ENCODE data around the gene ANXA2R. TPM values are rescaled to one million over a fixed set of nuclear protein-coding genes. Genes with fewer than 3 reads are reported as not detected.

ANXA2R gene
- polyA plus RNA-seq, 1 experiment: 0.74 TPM

DNA sequence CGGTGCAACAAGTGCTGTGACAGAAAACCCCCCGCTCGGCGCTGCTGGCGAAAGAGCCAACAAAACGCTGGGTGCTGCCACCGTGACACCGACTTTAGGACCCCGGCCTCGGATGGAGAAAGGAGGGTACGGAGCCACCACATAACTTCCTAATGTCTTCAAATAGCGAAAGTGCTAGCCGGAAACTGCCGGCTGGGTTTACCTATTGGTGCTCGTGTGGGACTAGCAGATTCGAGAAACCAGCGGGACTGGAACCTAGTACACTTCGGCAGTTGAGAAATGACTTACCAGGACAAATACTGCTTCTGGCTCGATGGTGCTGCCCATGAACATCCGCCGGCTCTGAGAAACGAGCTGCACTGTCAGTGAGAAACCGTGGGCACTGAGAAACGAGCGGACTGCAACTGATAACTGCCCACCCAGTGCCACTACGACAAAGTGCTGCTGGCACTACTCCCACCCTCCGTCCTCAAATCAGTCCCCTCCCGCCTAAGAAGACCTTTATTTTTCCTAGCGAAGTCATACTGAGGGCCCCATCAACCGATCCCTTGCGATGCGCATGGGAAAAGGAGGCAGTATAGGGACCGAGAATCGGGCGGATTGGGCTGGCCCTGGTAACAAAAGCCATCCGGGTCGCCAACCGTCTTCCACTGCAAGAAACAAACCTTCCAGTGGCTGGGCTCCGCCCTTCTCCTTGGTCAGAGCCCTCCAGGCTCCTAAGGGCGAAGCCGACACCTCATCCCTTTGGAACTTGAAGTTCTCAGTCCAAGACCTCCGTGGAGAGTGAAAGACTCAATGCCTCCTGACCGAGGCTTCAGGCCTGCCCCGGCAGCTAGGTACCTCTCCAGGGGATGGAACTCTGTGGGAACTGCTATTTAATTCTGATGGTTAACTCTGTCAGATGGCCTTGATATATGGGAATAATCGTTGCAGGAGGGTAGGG is 27.0 kb upstream of the ANXA2R start:
- Histone ChIP-seq H3K4me3 (ENCODE audit: low read depth, low read length) (peak overlapping the region; percentile 66), H3K27me3 (ENCODE audit: control insufficient read depth, insufficient read depth, low read length) (no peaks in the 10 kb centered on the region), H3K36me3 (ENCODE audit: control insufficient read depth, insufficient read depth, low read length) (peaks cover 6% of the 10 kb centered on the region)
- DNase-seq (ENCODE audit: low read depth): no peak
- TF ChIP-seq, protein P1, sequence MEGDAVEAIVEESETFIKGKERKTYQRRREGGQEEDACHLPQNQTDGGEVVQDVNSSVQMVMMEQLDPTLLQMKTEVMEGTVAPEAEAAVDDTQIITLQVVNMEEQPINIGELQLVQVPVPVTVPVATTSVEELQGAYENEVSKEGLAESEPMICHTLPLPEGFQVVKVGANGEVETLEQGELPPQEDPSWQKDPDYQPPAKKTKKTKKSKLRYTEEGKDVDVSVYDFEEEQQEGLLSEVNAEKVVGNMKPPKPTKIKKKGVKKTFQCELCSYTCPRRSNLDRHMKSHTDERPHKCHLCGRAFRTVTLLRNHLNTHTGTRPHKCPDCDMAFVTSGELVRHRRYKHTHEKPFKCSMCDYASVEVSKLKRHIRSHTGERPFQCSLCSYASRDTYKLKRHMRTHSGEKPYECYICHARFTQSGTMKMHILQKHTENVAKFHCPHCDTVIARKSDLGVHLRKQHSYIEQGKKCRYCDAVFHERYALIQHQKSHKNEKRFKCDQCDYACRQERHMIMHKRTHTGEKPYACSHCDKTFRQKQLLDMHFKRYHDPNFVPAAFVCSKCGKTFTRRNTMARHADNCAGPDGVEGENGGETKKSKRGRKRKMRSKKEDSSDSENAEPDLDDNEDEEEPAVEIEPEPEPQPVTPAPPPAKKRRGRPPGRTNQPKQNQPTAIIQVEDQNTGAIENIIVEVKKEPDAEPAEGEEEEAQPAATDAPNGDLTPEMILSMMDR (IDR thresholded peaks at IDR 0.05; ENCODE audit: insufficient read depth, low read depth, low read length): no peak
- CTCF ChIA-PET: interaction anchor here (0.7 to 4.5 kb wide), 7 partner anchors 25 to 322 kb away, joined by 3 to 35 read pairs (median 4); no protein-coding TSS in a partner anchor
- POLR2A ChIA-PET: no interaction called here

DNA sequence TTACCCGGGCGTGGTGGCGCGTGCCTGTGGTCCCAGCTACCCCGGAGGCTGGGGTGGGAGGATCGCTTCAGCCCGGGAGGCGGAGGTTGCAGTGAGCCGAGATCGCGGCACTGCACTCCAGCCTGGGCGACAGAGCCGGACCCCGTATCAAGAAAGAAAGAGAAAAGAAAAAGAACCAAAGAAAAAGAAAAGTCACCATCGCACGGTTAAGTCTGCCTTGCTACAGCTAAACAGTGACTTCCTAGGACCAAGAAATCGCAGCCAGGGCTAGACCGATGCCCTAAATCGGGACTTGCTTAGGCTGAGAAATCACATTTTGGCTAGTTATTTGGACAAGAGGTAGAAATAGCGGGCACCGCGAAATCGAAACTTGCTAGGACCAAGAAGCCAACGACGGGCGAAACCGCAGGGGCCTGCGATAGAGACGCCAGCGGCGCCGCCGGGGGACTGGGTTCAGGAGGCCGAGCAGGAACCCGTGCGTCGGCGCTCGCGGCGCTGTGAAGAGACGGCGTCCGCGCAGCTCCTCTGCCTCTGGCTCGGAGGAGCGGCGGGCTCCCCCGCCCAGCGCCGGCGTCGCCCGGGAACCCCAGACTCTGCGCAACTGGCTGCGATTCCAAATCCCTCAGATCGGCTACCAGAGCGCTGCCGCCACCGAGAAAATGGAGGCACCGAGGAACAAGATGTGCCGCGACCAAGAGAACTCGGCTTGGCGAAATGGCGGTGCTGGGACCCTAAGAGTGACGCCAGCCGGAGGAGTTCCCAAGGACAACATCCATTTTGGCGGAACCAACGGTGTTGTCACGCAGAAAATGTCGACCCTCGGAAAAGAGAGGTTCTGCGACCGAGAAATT is 26.1 kb upstream of the ANXA2R start:
- peak overlapping the region; percentile 66 for H3K4me3 ChIP-seq (ENCODE audit: low read depth, low read length)
- POLR2A ChIA-PET: interaction anchor here (0.6 to 1.9 kb wide), 2 partner anchors 45 to 118 kb away, joined by 5 to 6 read pairs; no protein-coding TSS in a partner anchor
- H3K36me3 ChIP-seq (ENCODE audit: control insufficient read depth, insufficient read depth, low read length): peaks cover 3% of the 10 kb centered on the region; the same call in 1 of the 2 replicates
- no peaks in the 10 kb centered on the region for H3K27me3 ChIP-seq (ENCODE audit: control insufficient read depth, insufficient read depth, low read length)
- CTCF ChIA-PET: interaction anchor here (0.6 to 4.5 kb wide), 10 partner anchors 17 to 323 kb away, joined by 3 to 35 read pairs (median 6); partner anchors contain the start of gene ZNF131
- TF ChIP-seq, protein P1 (IDR thresholded peaks at IDR 0.05; ENCODE audit: insufficient read depth, low read depth, low read length): no peak
- no peak for DNase-seq (ENCODE audit: low read depth)

DNA sequence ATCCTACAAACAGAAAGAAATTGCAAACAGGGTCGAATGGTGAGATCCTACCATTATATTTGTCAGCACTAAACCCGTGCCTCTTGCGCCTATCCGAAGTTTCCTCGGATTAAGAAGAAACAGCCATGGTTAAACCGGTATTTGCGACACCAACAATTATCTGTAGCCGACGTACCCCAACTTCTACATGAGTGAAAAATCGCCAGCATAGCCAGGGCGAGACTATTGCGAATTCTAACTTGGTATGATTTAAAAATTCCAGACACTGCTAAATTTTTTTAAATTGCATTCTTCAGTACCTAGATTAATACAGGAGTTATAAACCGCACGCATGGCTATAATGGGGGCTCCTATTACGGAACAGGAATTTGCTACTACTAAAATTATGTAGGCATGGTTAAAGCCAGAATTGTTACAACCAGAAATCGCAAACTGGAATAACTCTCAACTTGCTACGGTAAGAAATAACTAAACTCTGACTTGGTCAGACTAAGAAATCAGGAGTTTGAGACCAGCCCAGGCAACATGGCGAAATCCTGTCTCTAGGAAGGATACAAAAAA is 25.3 kb upstream of the ANXA2R start:
- DNase-seq (ENCODE audit: low read depth): no peak
- TF ChIP-seq, protein P1 (IDR thresholded peaks at IDR 0.05; ENCODE audit: insufficient read depth, low read depth, low read length): no peak
- POLR2A ChIA-PET: interaction anchor here (0.6 to 1.9 kb wide), 3 partner anchors 45 to 118 kb away, joined by 4 to 6 read pairs (median 5); no protein-coding TSS in a partner anchor
- H3K36me3 ChIP-seq (ENCODE audit: control insufficient read depth, insufficient read depth, low read length): no peaks in the 10 kb centered on the region
- peak overlapping the region; percentile 66 for H3K4me3 ChIP-seq (ENCODE audit: low read depth, low read length)
- CTCF ChIA-PET: interaction anchor here (0.6 to 4.5 kb wide), 10 partner anchors 10 to 157 kb away, joined by 3 to 35 read pairs (median 5); partner anchors contain the start of gene ZNF131
- H3K27me3 ChIP-seq (ENCODE audit: control insufficient read depth, insufficient read depth, low read length): no peaks in the 10 kb centered on the region

DNA sequence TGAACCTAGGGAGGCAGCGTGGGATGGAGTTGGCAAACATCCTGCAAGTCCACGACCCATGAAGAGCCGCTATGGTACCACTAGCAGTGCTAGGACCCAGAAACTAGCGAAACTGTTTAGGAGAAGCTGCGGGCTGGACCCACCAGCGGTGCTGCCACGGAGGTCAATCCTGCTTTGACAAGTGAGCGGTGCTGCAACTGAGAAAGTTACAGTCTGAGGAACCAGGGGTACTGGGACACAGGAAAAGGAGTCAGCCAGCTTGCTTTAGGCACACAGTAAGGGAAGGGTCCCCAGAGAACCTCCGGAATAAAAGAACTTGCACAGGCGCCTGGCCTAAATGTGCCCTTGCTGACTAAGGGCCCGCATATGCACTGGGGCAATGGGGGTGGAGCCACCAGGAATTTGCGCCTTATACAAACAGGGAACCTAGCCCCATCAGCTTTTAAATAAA is 23.6 kb upstream of the ANXA2R start:
- ChIA-PET POLR2A (no interaction called here), CTCF (interaction anchor here (0.6 to 4.5 kb wide), 8 partner anchors 14 to 325 kb away, joined by 3 to 35 read pairs (median 6); partner anchors contain the start of gene ZNF131)
- DNase-seq (ENCODE audit: low read depth): no peak
- Histone ChIP-seq H3K36me3 (ENCODE audit: control insufficient read depth, insufficient read depth, low read length) (no peaks in the 10 kb centered on the region), H3K4me3 (ENCODE audit: low read depth, low read length) (no peak overlapping the region), H3K27me3 (ENCODE audit: control insufficient read depth, insufficient read depth, low read length) (no peaks in the 10 kb centered on the region)
- TF ChIP-seq, protein P1 (IDR thresholded peaks at IDR 0.05; ENCODE audit: insufficient read depth, low read depth, low read length): no peak

All from BJ (cell line).